HFFc6 (cell line): ENCODE data around the gene DNAH3. TPM values are rescaled to one million over a fixed set of nuclear protein-coding genes. Genes with fewer than 3 reads are reported as not detected.
A peak's percentile ranks its signal among the peaks of the same experiment; 100 is the strongest.
"Not testable (repeated sequence)": the region's sequence is repeated elsewhere in the genome, so short reads cannot be mapped to it uniquely, and the experiment has no call there.

Experiments
- DNase-seq: peaks from one replicate; pipeline ENCODE4 v3.0.0-alpha.2; 2018
- H3K27ac Mint-ChIP-seq: 2 replicates; pipeline ENCODE4 v1.8.0; 2020; ENCODE audit warnings: mild to moderate bottlenecking, mixed read lengths
- H3K27me3 Mint-ChIP-seq: 2 replicates; pipeline ENCODE4 v1.8.0; 2021; ENCODE audit warnings: mild to moderate bottlenecking, moderate library complexity, mixed read lengths; ENCODE audit not compliant: insufficient read depth
- H3K36me3 Mint-ChIP-seq: 2 replicates; pipeline ENCODE4 v1.8.0; 2021; ENCODE audit warnings: low read depth, mixed read lengths
- H3K4me1 Mint-ChIP-seq: 2 replicates; pipeline ENCODE4 v1.8.0; 2020; ENCODE audit warnings: low read depth, mixed read lengths
- H3K4me3 Mint-ChIP-seq: 2 replicates; pipeline ENCODE4 v1.8.0; 2020; ENCODE audit warnings: mild to moderate bottlenecking, moderate library complexity, mixed read lengths
- H3K9me3 Mint-ChIP-seq: 2 replicates; pipeline ENCODE4 v1.8.0; 2020; ENCODE audit warnings: mild to moderate bottlenecking, mixed read lengths
- total RNA-seq, 6 experiments: library from RNA; stranded (reverse); fragmentation: NEBNext Ultra II Directional; extraction: Animal tissue kit (Norgen Biotek cat#: 25700); gene quantifications; 2 replicates in 1 of 6; 3 replicates in 5 of 6; pipeline ENCODE4 v1.2.3, GENCODE V29; 2021
- TF ChIP-seq, protein P1 (sequence below): fragments of 200-600 bp; sonication (generic); IDR thresholded peaks from 2 replicates; pipeline ENCODE4 v1.5.0; 2021; ENCODE audit warnings: antibody characterized with exemption, mild to moderate bottlenecking

DNAH3 gene
- total RNA-seq, 6 experiments from 2014 or later: not detected

DNA sequence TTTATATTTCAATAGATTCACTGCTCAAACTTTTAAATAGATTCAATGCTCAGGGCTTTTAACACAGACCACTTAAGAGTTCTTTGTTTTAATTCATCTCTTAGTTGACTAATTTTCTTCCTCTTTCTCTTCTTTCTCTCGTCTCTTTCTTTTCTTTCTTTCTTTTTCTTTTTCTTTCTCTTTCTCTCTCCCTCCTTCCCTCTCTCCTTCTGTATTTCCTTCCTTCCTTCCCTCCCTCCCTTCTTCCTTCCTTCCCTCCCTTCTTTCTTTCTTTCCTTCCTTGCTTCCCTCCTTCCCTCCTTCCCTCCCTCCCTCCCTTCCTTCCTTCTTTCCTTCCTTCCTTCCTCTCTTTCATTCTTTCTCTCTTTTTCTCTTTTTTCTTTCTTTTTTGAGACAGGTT, 145.6 kb downstream of the DNAH3 start:
- TF ChIP-seq, protein P1, sequence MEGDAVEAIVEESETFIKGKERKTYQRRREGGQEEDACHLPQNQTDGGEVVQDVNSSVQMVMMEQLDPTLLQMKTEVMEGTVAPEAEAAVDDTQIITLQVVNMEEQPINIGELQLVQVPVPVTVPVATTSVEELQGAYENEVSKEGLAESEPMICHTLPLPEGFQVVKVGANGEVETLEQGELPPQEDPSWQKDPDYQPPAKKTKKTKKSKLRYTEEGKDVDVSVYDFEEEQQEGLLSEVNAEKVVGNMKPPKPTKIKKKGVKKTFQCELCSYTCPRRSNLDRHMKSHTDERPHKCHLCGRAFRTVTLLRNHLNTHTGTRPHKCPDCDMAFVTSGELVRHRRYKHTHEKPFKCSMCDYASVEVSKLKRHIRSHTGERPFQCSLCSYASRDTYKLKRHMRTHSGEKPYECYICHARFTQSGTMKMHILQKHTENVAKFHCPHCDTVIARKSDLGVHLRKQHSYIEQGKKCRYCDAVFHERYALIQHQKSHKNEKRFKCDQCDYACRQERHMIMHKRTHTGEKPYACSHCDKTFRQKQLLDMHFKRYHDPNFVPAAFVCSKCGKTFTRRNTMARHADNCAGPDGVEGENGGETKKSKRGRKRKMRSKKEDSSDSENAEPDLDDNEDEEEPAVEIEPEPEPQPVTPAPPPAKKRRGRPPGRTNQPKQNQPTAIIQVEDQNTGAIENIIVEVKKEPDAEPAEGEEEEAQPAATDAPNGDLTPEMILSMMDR: no peak
- H3K4me3 Mint-ChIP-seq: no peak overlapping the region
- no peak for DNase-seq

DNA sequence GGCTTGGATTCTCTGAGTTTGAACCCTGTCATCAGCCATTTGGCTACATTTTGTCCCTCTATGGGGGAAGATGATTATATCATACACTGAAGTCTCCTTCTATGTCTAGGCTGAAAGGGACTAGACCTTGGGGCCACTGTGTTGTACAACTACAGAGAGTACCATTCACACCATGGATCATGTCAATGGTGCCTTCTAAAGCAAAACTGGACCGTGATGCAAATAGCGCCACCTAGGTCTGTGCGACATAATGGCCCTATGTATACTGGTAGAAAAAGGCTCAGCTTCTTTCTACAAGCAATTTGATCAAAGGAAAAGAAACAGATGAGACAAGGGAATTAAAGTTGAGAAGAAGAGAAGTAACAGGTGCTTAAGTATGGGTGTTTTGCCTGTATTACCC, 149.4 kb downstream of the DNAH3 start:
- Mint-ChIP-seq H3K4me3 (no peak overlapping the region), H3K4me1 (no peaks in the 10 kb centered on the region), H3K27ac (no peak overlapping the region), H3K27me3 (peaks cover 29% of the 10 kb centered on the region), H3K36me3 (no peaks in the 10 kb centered on the region), H3K9me3 (no peaks in the 10 kb centered on the region)
- TF ChIP-seq, protein P1: peak; percentile 72
- peak; percentile 2 for DNase-seq

More for the DNA sequence above, 145.6 kb downstream of the DNAH3 start:
- no peaks in the 10 kb centered on the region for H3K9me3 Mint-ChIP-seq
- peaks cover 34% of the 10 kb centered on the region for H3K27me3 Mint-ChIP-seq
- no peaks in the 10 kb centered on the region for H3K4me1 Mint-ChIP-seq
- no peaks in the 10 kb centered on the region for H3K36me3 Mint-ChIP-seq
- H3K27ac Mint-ChIP-seq: no peak overlapping the region

DNA sequence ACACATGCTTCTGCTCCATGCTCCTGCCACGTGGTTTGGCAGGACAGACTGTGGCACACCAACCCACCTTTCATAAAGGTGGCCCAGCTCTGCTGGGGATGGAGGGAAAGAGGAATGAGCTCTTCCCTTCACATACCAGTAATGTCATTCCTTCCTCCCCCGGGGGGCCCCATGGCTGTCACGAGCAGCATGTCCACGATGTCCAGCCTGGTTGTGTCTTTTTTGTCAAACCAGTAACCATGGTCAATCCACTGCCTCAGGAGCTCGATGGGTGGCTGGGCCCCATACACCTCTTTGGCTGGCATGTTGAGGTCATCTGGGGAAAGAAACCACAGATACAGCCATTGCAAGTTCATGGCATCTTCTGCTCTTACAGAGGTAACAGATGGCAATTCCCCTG, 153.5 kb downstream of the DNAH3 start:
- DNase-seq: no peak
- Mint-ChIP-seq H3K27me3 (peaks cover 39% of the 10 kb centered on the region), H3K27ac (no peak overlapping the region), H3K36me3 (no peaks in the 10 kb centered on the region), H3K4me3 (no peak overlapping the region), H3K9me3 (no peaks in the 10 kb centered on the region), H3K4me1 (no peaks in the 10 kb centered on the region)
- TF ChIP-seq, protein P1: no peak

DNA sequence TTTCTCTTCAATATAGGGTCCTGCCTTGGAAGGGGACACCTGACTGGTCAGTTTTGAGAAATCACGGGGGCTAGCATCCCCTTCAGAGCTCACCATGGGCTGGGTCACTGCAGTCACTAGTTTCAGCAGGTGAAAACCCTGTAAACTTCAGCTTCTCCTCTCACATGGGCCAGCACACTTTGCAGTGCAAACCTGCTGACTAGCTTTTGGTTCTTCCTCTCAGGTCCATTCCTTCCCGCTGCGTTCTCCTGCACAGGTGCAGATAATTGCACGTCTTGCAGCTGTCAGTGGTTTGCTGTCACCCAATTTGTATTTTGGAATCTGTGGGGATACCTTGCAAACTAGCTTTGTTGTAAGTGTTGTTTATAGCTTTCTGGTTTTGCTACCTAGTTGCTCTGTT, 154.9 kb downstream of the DNAH3 start:
- H3K27me3 Mint-ChIP-seq: peaks cover 29% of the 10 kb centered on the region
- TF ChIP-seq, protein P1: no peak
- H3K27ac Mint-ChIP-seq: no peak overlapping the region
- DNase-seq: no peak
- H3K9me3 Mint-ChIP-seq: no peaks in the 10 kb centered on the region
- H3K4me1 Mint-ChIP-seq: no peaks in the 10 kb centered on the region
- no peak overlapping the region for H3K4me3 Mint-ChIP-seq
- H3K36me3 Mint-ChIP-seq: no peaks in the 10 kb centered on the region

DNA sequence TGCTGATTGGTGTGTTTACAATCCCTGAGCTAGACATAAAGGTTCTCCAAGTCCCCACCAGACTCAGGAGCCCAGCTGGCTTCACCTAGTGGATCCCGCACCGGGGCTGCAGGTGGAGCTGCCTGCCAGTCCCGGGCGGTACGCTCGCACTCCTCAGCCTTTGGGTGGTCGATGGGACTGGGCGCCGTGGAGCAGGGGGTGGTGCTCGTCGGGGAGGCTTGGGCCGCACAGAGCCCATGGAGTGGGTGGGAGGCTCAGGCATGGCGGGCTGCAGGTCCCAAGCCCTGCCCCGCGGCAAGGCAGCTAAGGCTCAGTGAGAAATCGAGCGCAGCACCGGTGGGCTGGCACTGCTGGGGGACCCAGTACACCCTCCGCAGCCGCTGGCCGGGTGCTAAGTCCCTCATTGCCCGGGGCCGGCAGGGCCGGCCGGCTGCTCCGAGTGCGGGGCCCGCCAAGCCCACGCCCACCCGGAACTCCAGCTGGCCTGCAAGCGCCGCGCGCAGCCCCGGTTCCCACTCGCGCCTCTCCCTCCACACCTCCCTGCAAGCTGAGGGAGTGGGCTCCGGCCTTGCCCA, 161.1 kb downstream of the DNAH3 start:
- H3K27ac Mint-ChIP-seq, H3K4me1 Mint-ChIP-seq, DNase-seq, H3K36me3 Mint-ChIP-seq, H3K9me3 Mint-ChIP-seq, H3K4me3 Mint-ChIP-seq: not testable (repeated sequence)
- H3K27me3 Mint-ChIP-seq: peaks cover 22% of the 10 kb centered on the region

DNA sequence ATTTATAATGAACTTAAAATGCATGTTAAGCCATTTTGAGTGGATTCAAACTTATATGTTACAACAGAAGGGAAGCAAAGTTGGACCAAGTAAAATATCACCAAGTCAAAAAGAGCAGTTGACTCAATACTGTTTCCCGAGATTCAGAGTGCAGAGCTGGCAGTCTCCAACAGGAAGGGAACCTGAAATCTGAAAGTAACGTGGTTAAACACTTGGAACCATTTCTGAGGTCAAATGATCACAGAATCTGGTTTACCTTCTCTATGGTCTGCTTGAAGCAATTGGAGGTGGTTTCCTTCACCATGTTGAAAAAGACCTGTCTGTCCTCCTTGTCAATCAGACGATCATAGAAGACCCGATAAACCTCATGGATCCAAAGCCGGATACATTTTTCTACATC, 163.6 kb downstream of the DNAH3 start:
- TF ChIP-seq, protein P1: no peak
- Mint-ChIP-seq H3K9me3 (peaks cover 8% of the 10 kb centered on the region; the same call in 1 of the 2 replicates), H3K27me3 (peaks cover 19% of the 10 kb centered on the region), H3K4me1 (no peaks in the 10 kb centered on the region), H3K36me3 (0 out of 2 replicates have a peak, but pooled peaks cover 6% of the 10 kb centered on the region), H3K4me3 (no peak overlapping the region), H3K27ac (no peak overlapping the region)
- no peak for DNase-seq
